COLO829 (cell line): Measurements from ENCODE around the gene CACNA2D2.

Experiments
- DNase-seq: peaks from one replicate; pipeline ENCODE4 v3.0.0; 2012; ENCODE audit warnings: low spot score

The CACNA2D2 gene

DNA sequence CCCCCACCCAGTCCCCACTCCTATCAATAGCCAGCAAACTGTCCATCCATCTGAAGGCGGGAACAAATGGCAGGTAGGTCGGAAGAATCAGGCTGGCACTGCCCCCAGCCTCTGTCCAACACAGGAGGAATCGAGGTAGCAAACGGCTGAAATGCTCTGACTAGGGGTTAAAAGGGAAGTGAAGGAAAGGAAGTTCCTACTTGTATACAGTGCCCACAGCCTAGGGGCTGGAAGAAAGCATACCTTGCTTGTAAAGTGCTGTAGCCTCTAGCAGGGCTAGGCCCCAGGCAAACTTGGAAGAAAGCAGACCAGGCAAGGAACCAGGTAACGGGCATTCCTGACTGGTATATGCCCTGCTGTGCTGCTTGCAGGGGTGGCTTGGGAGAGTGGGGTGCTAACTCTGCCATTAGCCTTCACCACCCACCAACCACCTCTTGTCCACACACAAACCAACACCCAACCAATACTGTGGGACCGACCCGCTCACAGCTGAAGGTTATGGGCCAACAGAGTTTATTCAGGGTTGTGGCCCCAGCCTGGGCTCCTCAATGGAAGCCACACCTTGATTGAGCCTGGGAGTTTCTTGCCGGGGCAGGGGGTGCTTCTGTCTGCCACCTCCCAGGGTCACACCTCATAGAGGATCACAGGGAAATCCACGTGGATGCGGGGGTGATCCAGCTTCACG is 177.8 kb downstream of the CACNA2D2 start:
- no peak for DNase-seq

DNA sequence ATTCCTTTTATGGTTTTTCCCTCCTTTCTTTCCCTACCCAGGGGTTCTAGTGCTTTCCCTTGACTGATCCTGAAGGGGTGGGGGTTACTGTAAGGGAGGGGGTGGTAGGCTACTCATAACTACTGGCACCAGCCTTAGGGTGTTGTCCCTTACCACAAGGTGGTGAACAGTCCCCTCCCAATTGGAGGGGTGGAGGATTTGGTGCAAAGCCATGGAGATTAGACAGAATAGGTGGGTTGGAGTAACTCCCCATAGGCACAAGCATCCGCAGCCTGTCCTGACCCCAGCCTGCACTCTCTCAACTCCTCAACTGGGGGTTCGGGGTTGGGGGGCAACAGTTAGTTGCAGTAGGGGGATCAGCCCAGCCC is 178.3 kb downstream of the CACNA2D2 start:
- no peak for DNase-seq

DNA sequence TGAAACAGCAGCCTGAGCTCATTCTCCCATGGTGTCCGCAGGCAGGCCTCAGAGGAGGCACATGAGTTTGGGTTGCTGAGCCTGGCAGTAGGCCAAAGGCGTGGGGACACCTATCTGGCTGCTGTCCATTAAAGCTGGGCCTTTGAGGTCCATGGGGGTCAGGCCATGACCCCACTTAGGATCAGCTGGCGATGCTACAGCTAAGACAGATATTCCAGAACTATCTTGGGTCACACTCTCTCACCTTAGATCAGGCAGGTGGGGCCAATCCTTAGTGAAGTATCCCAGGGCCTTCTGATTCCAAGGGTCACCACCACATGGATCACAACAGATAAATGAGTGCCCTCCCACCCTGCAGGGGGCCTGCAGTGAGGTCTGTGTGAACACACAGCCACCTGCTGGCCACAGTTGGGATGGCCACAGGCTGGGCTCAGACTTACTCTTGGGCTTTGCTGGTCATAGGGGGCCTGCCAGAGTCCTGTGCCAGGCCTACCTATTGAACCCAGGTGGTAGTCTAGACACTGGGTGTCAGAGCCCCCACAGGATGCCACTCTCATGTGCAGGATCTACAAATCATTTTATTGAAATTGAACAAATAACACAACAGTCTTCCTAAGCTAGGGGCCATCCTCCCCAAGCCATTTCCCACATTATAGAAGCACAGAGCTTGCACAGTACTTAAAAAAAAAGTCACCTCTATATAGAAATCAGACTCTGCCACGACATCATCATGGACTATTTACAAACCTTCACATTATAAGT is 178.9 kb downstream of the CACNA2D2 start:
- DNase-seq, result peak; percentile 89

DNA sequence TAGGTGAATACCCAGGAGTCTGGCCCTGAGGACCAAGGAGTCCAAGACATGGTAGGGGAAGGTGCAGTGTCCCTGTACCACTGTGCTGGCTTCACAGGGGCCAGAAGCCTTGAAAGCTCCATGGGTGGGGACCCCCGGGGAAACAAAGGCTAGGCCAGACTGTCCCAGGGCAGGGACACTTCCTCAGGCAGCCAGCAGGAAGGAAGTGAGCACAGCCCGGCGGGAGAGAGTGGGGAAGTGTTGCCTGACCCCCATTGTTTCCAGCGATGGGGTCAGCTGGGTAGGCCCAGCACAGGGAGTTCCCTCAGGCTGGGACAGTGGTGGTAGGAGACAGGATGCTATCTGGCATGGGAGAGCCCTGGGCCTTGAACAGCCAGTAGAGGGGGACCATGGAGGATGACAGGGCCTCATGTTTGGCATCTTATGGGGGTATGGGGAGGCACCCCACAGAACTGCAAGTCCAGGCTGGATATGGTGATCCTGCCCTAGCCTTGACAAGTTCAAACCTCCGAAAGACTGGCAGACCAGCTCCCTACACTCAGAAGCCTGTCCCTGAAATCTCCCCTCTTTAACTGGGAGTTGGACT is 179.7 kb downstream of the CACNA2D2 start:
- DNase-seq, result no peak

DNA sequence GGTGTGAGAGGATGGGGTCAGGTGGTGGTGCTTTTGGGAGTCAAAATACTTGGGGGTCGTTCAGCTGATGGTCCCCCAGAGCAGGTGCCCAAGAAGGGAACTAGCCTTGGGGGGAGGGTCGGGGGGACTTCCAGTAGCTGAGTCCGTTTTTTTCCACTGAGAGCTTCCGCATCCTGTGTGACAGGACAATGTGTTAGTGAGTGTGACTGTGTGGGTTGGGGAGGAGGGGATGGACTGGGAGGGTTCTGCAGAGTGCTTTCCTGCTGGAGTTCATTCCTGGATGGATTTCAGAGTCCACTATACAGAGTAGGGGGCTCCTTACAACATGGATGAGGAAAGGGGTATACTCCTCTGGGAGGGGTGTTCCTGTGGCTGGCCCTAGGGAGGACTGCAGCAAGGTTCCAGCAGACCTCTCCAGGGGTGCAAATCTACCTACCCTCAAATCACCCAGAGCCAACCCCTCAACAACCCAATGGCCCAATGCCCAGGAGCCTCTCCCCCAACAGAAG is 180.3 kb downstream of the CACNA2D2 start:
- DNase-seq, result no peak

DNA sequence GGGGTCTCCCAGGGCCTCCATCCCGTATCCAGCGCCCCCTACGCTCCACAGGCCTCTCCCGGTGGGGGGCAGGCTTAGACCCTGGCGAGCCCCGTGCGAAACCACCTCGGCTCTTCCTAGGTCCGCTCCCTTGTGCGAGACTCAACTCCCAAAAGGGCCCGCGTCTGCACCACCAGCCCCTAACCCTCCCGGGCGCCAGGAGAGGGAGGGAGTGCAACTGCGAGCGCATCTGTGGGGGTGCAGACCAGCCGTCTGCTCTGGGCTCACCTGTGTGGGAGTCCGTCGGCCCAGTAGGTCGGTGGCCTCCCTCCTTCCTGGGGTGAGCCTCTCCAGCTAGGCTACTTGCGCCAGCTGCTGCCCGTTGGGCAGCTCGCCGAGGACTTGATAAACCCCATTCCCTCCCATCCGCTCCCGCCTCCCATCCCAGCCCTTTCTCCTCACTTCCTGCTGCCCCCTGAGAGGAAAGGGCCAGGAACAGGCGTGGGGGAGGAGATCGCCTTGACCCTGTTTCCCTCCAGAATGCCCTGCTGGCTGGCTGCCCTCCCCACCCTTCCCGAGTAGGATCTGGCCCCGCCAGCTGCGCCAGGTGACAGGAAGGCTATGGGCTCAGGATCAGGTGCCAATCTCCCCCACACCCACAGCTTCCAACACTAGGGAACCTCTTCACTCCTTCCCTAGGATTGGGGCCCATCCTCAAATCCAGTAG is 180.9 kb downstream of the CACNA2D2 start, which contains the start of gene HYAL2:
Gene HYAL2 (minus strand): TSS at position 360 of the 706 bp plus-strand sequence. CDS start 2,256 bp downstream, outside the sequence.
- DNase-seq, result no peak

DNA sequence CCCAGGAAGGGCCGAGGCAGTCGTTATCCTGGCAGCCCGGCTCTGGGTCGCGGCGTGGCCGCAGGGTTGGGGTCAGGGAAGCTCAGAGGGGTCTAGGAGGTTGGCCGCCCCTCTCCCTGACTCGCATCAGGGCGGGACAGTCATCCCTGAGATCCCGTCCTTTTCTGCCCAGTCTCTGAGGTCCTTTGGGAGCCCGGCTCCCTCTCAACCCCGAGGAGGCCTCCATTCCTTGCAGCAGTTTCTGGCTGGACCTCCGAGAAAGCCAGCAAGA is 181.4 kb downstream of the CACNA2D2 start:
- DNase-seq, result no peak

DNA sequence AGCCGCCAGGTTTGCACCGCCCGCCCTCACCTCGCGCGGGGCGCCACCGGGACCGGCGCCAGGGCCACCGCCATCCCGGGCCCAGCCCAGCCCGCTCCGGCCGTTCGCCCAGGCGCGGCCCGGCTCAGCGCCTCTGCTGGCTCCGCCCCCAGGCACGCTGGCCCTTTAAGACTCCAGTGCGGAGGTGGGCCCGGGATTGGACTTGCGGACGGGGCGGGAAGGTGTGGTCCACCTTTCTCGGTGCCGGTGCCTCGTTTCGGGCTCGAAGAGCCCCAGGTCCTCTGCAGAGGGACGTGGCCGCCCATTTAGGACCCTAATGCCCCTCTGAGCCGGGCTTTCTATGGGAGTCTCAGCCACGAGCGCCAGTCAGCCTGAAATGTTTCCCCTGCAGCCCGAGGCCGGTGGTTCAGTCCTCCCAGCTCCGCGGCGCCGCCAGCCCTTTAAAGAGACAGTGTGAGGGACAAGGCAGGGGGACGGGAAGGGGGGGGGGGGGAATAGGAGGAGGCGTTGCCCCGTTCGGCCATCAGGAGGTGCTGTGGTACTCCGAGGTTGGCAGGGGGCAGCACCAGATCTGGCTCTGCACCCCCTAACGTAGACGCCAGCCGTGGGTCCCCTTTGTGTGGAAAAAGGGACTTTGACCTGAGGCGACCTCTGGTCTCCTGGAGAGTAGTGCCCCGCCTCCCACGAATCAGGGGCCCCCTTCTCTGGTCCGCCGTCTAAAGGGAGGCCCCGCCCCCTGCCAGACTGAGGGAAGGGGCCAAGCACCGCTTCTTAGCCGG is 181.9 kb downstream of the CACNA2D2 start:
- DNase-seq, result peak; percentile 91

DNA sequence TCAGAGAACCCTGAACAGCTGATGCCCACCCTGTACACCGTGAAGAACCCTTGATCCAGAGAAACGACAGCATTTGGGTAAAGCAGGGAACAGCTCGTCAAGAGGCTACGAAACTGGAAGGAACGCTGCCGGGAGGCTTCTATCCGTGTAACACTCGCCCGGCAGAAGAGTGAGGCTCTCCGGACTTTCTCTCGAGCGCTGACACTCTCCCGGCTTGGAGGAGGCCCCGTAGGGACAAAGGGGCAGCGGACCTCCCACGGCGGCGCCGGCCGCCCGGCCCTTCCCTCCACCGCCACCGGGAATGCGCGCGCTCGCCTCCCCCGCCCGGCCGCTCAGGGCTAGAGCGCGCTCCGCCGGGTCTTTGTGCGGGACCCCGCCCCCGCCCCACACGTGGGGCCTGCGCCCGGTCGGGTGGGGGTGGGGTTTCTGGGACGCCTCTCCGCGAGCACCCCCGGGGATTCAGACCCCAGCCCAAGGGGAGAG is 182.5 kb downstream of the CACNA2D2 start:
- DNase-seq, result peak; percentile 54

DNA sequence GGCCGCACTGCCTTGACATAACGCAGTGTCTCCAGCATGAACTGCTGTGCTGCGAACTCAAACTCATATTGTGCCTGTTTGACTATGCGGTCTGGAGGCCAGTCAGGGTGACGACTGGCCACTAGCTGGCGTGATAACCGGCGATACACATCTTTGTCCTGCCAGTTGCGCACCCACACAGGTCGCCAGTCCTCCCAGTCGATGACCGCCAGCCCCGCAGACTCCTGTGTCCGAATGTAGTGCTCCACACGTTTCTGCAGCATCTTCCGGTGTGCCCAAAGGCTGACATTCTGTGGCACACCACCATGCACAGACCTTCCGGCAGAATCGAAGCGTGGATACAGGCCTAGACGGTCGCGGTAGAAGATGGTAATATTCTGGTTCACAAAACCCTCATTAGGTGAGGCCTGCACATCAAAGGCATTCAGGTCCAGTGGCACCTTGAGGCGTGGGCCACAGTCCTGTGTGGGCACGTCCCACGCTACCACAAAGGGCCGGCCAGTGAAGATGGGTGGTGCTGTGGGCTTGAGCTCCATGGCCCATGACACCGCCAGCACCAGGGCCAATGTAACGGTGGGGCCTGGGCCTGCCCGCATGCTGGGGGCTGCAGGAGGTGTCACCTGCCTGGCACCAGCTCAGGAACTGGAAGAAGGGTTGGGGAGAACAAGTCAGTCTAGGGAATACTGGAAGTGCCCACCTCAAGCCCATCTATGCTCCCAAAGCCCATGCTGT is 183.4 kb downstream of the CACNA2D2 start:
- no peak for DNase-seq

DNA sequence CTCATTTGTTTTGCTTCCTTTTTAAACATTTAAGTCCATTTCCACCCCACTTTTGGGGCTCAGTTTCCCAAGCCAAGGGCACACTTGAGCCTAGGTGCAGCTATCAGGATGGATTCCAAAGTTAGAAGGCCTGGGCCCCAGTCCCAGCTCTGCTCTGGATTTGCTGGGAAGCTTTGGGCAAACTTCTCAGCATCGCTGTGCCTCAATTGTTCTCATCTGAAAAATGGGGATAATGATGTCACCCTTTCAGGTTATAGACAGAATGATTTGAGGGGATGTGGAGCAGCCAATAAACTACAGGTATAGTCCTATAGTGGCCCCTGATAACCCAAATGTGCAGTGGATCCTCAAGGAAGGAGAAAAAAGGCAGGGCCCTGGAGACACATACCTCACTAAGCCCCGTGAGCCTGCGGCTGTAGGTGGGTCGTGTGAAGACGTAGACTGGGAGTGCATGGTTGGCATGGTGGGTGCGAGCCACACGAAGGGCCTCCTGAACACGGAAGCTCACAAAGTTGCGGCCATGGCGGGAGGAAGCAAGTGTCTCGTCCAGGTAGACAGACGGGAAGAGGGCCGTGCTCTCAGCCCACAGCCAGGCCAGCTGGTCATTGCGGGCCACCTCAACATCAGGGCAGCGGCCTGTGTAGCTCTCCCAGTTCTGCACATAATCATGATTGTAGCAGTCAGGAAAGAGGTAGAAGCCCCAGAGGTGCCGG is 184.1 kb downstream of the CACNA2D2 start:
- no peak for DNase-seq

DNA sequence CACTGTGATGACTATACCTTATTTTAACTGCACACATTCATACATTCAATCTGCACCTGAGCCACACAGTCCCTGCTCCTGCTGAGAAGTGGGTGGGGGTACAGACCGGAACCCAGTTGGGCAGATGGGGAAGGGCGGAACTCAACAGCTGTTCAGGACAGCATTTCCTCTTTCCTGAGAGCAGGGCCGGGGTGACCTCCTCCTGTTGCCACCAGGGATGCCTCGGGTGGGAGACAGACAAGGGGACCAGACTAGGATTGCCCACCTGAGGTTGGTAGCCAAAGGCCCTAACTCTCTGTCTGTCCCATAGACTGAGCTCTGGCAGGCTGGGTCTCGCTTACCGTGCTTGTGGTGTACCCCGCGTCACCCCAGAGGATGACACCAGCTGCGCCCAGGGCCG is 184.8 kb downstream of the CACNA2D2 start:
- DNase-seq, result no peak

DNA sequence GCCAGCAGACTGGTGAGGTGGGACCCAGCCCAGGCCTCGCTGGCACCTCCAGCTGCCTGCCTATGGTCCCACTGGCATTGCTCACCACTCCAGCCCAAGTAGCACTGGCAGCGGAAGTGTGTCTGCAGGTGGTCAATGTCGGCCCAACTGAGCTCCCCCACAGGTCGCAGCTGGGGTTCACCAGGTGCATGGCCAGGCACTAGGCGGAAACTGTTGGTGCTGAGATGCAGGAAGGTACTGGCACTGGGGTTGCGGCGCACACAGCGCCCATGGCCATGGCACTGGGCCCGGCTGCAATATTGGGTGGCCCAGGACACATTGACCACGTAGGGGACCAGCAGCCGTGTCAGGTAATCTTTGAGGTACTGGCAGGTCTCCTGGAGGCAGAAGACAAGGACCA is 185.3 kb downstream of the CACNA2D2 start:
- no peak for DNase-seq

DNA sequence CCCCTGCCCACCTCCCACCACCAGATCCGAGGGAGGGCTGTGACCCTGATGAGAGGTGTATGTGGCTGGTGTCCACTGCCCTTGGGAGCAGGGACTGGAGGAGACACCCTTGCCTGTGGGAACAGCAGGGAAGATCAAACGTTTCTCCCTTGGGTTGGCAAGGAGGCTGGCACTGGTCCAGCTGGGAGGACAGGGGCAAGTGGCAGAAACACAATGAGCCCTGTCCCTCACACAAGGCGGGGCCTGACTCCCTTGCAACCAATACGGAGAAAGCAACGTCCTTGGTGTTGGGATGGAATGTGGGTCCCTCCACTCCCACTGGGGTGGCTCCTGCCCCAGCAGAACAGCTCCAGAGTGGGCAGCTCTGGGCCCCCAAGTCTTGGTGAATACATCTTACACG is 186.1 kb downstream of the CACNA2D2 start:
- no peak for DNase-seq

DNA sequence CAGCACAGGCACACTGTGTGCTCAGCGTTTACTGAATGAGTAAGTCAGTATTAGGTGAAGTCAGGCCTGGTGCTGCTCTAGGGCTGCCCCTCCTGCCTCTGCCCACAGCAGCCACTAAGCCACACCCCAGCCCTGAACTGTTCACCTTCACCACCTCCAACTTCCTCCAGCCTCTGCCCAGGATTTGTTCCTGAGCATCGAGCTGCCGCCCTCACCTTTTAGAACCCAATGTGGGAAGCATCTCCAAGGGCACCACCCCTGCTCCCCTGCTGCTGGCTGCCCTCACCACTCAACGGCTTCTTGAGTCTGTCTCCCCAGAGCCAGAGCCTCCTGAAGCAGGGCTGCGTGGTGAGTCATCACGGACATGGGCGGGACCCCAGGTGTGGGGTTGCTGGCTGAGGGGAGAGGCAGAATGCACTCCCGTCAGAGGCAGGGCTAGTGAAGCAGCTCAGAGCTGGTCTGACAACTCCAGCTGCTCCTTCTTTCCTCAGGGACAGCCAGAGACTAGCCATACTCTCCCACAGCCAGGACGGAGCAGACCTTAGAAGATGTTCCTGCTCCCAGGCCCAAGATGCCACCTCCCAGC is 186.7 kb downstream of the CACNA2D2 start:
- DNase-seq, result no peak

DNA sequence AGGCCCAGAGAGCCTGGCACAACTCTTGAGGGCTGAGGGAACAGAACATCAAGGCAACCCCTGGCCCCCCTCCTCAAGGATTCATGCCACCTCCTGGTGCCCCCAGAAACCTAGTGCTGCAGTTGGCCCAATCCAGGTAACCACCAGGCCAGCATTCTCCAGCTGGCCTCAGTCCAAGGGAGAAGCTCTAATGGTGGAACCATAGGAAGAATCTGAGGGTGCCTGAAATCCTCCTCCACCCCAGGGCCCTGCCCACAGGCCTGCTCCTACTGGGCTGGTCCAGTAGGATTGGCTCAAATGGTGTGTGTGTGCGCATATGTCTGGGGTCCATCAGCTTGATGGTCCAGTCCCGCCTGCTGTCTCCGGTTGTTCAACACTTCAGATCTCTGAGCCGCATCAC is 188.6 kb downstream of the CACNA2D2 start:
- DNase-seq, result no peak

DNA sequence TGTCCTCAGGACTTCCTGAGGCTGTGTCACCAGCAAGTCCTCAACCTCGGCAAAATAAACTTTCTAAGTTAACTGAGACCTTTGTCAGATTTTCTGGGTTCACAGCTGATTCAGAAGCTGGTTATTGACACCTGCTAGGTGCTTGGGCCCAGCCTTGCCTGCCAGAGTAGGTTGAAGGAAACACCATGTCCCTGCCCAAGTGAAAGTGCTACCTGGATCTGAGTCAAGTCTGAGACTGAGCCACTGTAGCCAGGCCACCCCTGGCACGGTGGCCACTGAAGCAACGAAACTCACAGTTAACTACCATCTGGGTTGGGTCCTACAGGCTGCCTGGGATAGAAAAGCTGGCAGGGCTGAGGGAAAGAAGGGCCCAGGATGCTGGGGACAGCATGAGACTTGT is 189.1 kb downstream of the CACNA2D2 start:
- DNase-seq, result no peak
